Measurements from ENCODE around the gene NHERF2. TPM values are rescaled to one million over a fixed set of nuclear protein-coding genes. Genes with fewer than 3 reads are reported as not detected.

NHERF2 gene
- total and polyA plus RNA-seq, 2 experiments from 2014 or later = 12.0 to 16.5 TPM

DNA sequence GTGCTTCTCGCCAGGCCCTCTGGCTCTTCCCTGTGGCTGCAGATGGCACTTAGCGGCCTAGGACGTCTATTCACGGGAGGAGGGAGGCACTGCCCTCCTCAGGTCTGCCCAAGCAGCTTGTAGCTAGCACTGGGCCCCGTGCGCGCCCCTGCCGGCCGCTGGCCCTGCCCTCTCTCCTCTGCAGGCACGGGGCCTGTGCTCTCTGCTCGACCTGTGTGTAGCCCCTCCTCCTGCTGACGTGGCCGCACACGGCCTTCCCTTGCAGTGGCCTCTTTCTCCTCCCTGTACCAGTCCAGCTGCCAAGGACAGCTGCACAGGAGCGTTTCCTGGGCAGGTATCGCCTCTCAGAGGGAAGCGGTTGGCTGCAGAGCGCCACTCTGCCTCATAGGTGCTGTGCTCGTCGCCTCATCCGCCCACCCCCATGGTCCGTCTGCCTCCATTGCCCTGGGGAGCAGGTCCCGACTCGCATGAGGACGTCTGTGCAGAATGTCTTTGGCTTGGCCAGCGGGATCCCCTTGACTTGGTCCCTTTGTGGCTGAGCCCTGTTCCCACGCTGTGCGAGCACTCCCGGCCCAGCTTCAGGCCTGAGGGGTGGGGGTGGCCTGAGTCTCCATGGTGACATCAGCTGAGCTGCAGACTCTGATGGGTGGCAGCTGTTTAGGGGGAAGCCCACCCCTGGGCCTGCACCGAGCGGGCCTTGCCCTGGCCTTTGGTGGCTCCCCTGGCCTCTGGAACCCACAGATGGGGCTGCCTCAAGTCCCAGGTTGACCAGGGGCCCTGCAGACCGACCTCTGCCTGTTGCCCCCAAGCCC, 55.7 kb downstream of the NHERF2 start:
- no peaks in the 10 kb centered on the region for H3K4me1 Mint-ChIP-seq
- no peak overlapping the region; the same call in 1 of the 2 replicates for H3K27ac Mint-ChIP-seq
- Histone ChIP-seq H3K27ac (ENCODE audit: low read depth) (no peak overlapping the region), H3K36me3 (ENCODE audit: insufficient read depth) (no peaks in the 10 kb centered on the region), H4K20me1 (replicated peaks; ENCODE audit: insufficient read depth) (no peaks in the 10 kb centered on the region), H2AFZ (no peak overlapping the region), H3K79me2 (replicated peaks; ENCODE audit: insufficient read depth) (no peaks in the 10 kb centered on the region), H3K4me2 (no peak overlapping the region), H3K27me3 (ENCODE audit: insufficient read depth) (no peaks in the 10 kb centered on the region), H3K9me2 (ENCODE audit: insufficient read depth) (no peaks in the 10 kb centered on the region), H3K4me1 (ENCODE audit: insufficient read depth) (no peaks in the 10 kb centered on the region), H3F3A (replicated peaks; ENCODE audit: low read depth) (no peaks in the 10 kb centered on the region), H3K4me3 (no peak overlapping the region)
- no peak overlapping the region for H3K4me3 Mint-ChIP-seq
- TF ChIP-seq CREB1 (CRISPR knock-in tag; IDR thresholded peaks at IDR 0.05; ENCODE audit: low read depth) (no peak), STAT1 (IDR thresholded peaks at IDR 0.05; ENCODE audit: unreplicated experiment) (no peak), EZH2 (IDR thresholded peaks at IDR 0.05; ENCODE audit: low read depth, unreplicated experiment) (no peak), ZNF331 (CRISPR knock-in tag; IDR thresholded peaks at IDR 0.05; ENCODE audit: low read depth) (no peak), POLR2AphosphoS5 (IDR thresholded peaks at IDR 0.05; ENCODE audit: low read depth) (no peak), NANOG (IDR thresholded peaks at IDR 0.05; ENCODE audit: borderline replicate concordance) (no peak), EZH2phosphoT487 (IDR thresholded peaks at IDR 0.05; ENCODE audit: unreplicated experiment) (no peak), ZNF114 (CRISPR knock-in tag; IDR thresholded peaks at IDR 0.05) (no peak), JUNB (IDR thresholded peaks at IDR 0.05; ENCODE audit: unreplicated experiment) (no peak)
- TF ChIP-seq, protein P1, sequence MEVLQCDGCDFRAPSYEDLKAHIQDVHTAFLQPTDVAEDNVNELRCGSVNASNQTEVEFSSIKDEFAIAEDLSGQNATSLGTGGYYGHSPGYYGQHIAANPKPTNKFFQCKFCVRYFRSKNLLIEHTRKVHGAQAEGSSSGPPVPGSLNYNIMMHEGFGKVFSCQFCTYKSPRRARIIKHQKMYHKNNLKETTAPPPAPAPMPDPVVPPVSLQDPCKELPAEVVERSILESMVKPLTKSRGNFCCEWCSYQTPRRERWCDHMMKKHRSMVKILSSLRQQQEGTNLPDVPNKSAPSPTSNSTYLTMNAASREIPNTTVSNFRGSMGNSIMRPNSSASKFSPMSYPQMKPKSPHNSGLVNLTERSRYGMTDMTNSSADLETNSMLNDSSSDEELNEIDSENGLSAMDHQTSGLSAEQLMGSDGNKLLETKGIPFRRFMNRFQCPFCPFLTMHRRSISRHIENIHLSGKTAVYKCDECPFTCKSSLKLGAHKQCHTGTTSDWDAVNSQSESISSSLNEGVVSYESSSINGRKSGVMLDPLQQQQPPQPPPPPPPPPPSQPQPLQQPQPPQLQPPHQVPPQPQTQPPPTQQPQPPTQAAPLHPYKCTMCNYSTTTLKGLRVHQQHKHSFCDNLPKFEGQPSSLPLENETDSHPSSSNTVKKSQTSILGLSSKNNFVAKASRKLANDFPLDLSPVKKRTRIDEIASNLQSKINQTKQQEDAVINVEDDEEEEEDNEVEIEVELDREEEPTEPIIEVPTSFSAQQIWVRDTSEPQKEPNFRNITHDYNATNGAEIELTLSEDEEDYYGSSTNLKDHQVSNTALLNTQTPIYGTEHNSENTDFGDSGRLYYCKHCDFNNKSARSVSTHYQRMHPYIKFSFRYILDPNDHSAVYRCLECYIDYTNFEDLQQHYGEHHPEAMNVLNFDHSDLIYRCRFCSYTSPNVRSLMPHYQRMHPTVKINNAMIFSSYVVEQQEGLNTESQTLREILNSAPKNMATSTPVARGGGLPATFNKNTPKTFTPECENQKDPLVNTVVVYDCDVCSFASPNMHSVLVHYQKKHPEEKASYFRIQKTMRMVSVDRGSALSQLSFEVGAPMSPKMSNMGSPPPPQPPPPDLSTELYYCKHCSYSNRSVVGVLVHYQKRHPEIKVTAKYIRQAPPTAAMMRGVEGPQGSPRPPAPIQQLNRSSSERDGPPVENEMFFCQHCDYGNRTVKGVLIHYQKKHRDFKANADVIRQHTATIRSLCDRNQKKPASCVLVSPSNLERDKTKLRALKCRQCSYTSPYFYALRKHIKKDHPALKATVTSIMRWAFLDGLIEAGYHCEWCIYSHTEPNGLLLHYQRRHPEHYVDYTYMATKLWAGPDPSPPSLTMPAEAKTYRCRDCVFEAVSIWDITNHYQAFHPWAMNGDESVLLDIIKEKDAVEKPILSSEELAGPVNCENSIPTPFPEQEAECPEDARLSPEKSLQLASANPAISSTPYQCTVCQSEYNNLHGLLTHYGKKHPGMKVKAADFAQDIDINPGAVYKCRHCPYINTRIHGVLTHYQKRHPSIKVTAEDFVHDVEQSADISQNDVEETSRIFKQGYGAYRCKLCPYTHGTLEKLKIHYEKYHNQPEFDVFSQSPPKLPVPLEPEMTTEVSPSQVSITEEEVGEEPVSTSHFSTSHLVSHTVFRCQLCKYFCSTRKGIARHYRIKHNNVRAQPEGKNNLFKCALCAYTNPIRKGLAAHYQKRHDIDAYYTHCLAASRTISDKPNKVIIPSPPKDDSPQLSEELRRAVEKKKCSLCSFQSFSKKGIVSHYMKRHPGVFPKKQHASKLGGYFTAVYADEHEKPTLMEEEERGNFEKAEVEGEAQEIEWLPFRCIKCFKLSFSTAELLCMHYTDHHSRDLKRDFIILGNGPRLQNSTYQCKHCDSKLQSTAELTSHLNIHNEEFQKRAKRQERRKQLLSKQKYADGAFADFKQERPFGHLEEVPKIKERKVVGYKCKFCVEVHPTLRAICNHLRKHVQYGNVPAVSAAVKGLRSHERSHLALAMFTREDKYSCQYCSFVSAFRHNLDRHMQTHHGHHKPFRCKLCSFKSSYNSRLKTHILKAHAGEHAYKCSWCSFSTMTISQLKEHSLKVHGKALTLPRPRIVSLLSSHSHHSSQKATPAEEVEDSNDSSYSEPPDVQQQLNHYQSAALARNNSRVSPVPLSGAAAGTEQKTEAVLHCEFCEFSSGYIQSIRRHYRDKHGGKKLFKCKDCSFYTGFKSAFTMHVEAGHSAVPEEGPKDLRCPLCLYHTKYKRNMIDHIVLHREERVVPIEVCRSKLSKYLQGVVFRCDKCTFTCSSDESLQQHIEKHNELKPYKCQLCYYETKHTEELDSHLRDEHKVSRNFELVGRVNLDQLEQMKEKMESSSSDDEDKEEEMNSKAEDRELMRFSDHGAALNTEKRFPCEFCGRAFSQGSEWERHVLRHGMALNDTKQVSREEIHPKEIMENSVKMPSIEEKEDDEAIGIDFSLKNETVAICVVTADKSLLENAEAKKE (CRISPR knock-in tag; IDR thresholded peaks at IDR 0.05) = no peak
- TF ChIP-seq, protein P2, sequence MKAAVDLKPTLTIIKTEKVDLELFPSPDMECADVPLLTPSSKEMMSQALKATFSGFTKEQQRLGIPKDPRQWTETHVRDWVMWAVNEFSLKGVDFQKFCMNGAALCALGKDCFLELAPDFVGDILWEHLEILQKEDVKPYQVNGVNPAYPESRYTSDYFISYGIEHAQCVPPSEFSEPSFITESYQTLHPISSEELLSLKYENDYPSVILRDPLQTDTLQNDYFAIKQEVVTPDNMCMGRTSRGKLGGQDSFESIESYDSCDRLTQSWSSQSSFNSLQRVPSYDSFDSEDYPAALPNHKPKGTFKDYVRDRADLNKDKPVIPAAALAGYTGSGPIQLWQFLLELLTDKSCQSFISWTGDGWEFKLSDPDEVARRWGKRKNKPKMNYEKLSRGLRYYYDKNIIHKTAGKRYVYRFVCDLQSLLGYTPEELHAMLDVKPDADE (IDR thresholded peaks at IDR 0.05) = no peak
- TF ChIP-seq, protein P3, sequence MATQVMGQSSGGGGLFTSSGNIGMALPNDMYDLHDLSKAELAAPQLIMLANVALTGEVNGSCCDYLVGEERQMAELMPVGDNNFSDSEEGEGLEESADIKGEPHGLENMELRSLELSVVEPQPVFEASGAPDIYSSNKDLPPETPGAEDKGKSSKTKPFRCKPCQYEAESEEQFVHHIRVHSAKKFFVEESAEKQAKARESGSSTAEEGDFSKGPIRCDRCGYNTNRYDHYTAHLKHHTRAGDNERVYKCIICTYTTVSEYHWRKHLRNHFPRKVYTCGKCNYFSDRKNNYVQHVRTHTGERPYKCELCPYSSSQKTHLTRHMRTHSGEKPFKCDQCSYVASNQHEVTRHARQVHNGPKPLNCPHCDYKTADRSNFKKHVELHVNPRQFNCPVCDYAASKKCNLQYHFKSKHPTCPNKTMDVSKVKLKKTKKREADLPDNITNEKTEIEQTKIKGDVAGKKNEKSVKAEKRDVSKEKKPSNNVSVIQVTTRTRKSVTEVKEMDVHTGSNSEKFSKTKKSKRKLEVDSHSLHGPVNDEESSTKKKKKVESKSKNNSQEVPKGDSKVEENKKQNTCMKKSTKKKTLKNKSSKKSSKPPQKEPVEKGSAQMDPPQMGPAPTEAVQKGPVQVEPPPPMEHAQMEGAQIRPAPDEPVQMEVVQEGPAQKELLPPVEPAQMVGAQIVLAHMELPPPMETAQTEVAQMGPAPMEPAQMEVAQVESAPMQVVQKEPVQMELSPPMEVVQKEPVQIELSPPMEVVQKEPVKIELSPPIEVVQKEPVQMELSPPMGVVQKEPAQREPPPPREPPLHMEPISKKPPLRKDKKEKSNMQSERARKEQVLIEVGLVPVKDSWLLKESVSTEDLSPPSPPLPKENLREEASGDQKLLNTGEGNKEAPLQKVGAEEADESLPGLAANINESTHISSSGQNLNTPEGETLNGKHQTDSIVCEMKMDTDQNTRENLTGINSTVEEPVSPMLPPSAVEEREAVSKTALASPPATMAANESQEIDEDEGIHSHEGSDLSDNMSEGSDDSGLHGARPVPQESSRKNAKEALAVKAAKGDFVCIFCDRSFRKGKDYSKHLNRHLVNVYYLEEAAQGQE (IDR thresholded peaks at IDR 0.05; ENCODE audit: unreplicated experiment) = no peak
- TF ChIP-seq, protein P4, sequence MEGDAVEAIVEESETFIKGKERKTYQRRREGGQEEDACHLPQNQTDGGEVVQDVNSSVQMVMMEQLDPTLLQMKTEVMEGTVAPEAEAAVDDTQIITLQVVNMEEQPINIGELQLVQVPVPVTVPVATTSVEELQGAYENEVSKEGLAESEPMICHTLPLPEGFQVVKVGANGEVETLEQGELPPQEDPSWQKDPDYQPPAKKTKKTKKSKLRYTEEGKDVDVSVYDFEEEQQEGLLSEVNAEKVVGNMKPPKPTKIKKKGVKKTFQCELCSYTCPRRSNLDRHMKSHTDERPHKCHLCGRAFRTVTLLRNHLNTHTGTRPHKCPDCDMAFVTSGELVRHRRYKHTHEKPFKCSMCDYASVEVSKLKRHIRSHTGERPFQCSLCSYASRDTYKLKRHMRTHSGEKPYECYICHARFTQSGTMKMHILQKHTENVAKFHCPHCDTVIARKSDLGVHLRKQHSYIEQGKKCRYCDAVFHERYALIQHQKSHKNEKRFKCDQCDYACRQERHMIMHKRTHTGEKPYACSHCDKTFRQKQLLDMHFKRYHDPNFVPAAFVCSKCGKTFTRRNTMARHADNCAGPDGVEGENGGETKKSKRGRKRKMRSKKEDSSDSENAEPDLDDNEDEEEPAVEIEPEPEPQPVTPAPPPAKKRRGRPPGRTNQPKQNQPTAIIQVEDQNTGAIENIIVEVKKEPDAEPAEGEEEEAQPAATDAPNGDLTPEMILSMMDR (conservative IDR thresholded peaks at IDR 0.05; ENCODE audit: low read depth in 2 of 2) = no peak
- no peaks in the 10 kb centered on the region for H3K9me3 Mint-ChIP-seq
- H3K36me3 Mint-ChIP-seq (ENCODE audit: low read depth) = peaks cover 5% of the 10 kb centered on the region; the same call in 1 of the 3 replicates
- peaks cover 2% of the 10 kb centered on the region for H3K27me3 Mint-ChIP-seq (ENCODE audit: insufficient read depth, low read depth, poor library complexity)
- DNase-seq (ENCODE audit: low spot score) = no peak
- ATAC-seq = peak; percentile 16
